Stomach (tissue), 9 donors: Measurements from ENCODE around the gene SERTM1. TPM values are rescaled to one million over a fixed set of nuclear protein-coding genes. Genes with fewer than 3 reads are reported as not detected.

Experiments
- DNase-seq, 2 donors: peaks; one replicate each; pipeline versions ENCODE4 v3.0.0 to v3.0.0-alpha.2; 2013 to 2019
- H3K27ac ChIP-seq, 5 donors: fragments of 200-600 bp in 4 of 5; sonication (generic) in 4 of 5; one replicate each; pipeline ENCODE4 v1.5.1; 2013 to 2019; ENCODE audit warnings: mild to moderate bottlenecking in 1 of 5, moderate library complexity in 1 of 5
- H3K27me3 ChIP-seq, 3 donors: fragments of 200-600 bp; sonication (generic); one replicate each; pipeline ENCODE4 v1.5.1; 2017 to 2019; ENCODE audit warnings: mixed run types in 1 of 3
- H3K36me3 ChIP-seq, 4 donors: fragments of 200-600 bp; sonication (generic); 1 replicate in 3 of 4; 2 replicates in 1 of 4; pipeline ENCODE4 v1.5.1; 2016 to 2019
- H3K4me1 ChIP-seq, 4 donors: fragments of 200-600 bp; sonication (generic); one replicate each; pipeline ENCODE4 v1.5.1; 2016 to 2019
- H3K4me3 ChIP-seq, 4 donors: fragments of 200-600 bp; sonication (generic) in 3 of 4; one replicate each; pipeline ENCODE4 v1.5.1; 2016 to 2019; ENCODE audit warnings: mild to moderate bottlenecking in 1 of 4
- H3K9me3 ChIP-seq, 4 donors: fragments of 200-600 bp; sonication (generic); one replicate each; pipeline ENCODE4 v1.5.1; 2016 to 2019
- EP300 ChIP-seq: sonication (generic); formaldehyde crosslinking; IDR thresholded peaks from one replicate; pipeline ENCODE4 v1.6.1; 2017; ENCODE audit warnings: antibody characterized with exemption
- POLR2A ChIP-seq, 4 donors: fragments of 450-650 bp; IDR thresholded peaks; one replicate each; pipeline ENCODE4 v1.6.1; 2016; ENCODE audit warnings: antibody characterized with exemption in 4 of 4, control low read depth in 2 of 4, mild to moderate bottlenecking in 1 of 4, moderate library complexity in 1 of 4
- POLR2AphosphoS5 ChIP-seq, 3 donors: sonication (generic); formaldehyde crosslinking; IDR thresholded peaks; one replicate each; pipeline ENCODE4 v1.6.1; 2016; ENCODE audit warnings: antibody characterized with exemption in 3 of 3
- WGBS, 5 donors: extraction: QIAGEN DNeasy Blood & Tissue Kit in 3 of 5; methylation state at CpG; one replicate each; pipeline versions ENCODE4 v1.1.5 to v1.1.7; 2013 to 2018; 5-methylcytosine and 5-hydroxymethylcytosine counted together
- intact Hi-C: fragments of 100-400 bp; cut with DNase I; formaldehyde crosslinking; loops from one replicate; pipeline ENCODE4 v1.15.1; 2023; ENCODE audit warnings: low total_unique reads
- polyA plus RNA-seq, 3 donors: library from polyadenylated mRNA; stranded (reverse); fragments of 200-250 nt; gene quantifications; one replicate each; pipeline ENCODE4 v1.2.3, GENCODE V29; 2013
- total RNA-seq, 5 donors: library from RNA; depleted of rRNA; stranded (reverse); fragments of >200 nt; gene quantifications; one replicate each; pipeline versions ENCODE4 v1.1.0 to v1.2.3, GENCODE V29; 2014 to 2016
- TF ChIP-seq, protein P1 (sequence below), 7 experiments: fragments of 450-650 bp in 4 of 7; fragments of 200-600 bp in 3 of 7; sonication (generic) in 3 of 7; IDR thresholded peaks; one replicate each; pipeline ENCODE4 v1.5.1; 2016 to 2019; ENCODE audit warnings: antibody characterized with exemption in 7 of 7, control low read depth in 2 of 7, mild to moderate bottlenecking in 1 of 7
- donor health status: healthy with polysubstance abuse.
- donor health status: Bipolar disorder and iron deficiency.
- donor health status: healthy.

The SERTM1 gene
- total and polyA plus RNA-seq, 8 donors, result 0.05 to 0.92 (median 0.47) TPM; not detected in 2

DNA sequence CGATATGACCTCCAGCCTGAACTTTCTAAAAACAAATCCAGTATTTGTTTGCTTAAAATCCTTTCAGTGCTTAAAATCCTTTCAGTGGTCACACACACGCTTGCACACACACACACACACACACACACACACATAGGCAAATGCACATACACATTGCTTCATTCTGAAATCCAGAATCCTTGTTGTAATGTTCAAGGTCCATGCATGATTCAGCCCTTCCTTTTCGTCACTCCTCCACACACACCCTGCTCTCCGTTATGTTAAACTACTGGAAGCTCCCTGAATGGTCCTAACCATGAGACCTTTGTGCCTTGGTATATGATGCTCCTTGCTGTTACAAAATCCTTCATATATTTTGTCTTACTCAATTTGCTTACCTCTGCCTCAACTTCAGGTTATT is 44.9 kb downstream of the SERTM1 start:
- intact Hi-C loops, result no loop called here
- H3K9me3 ChIP-seq, result no peaks in the 10 kb centered on the region
- peaks cover 0 to 6% (median 0%) of the 10 kb centered on the region in 3 donors for H3K27me3 ChIP-seq
- H3K4me1 ChIP-seq, result no peaks in the 10 kb centered on the region
- WGBS, 5 donors, result 58 to 72% (median 68%) methylated on average over 4 of the region's 4 CpGs
- TF ChIP-seq, protein P1, sequence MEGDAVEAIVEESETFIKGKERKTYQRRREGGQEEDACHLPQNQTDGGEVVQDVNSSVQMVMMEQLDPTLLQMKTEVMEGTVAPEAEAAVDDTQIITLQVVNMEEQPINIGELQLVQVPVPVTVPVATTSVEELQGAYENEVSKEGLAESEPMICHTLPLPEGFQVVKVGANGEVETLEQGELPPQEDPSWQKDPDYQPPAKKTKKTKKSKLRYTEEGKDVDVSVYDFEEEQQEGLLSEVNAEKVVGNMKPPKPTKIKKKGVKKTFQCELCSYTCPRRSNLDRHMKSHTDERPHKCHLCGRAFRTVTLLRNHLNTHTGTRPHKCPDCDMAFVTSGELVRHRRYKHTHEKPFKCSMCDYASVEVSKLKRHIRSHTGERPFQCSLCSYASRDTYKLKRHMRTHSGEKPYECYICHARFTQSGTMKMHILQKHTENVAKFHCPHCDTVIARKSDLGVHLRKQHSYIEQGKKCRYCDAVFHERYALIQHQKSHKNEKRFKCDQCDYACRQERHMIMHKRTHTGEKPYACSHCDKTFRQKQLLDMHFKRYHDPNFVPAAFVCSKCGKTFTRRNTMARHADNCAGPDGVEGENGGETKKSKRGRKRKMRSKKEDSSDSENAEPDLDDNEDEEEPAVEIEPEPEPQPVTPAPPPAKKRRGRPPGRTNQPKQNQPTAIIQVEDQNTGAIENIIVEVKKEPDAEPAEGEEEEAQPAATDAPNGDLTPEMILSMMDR (IDR thresholded peaks at IDR 0.05), result no peak
- TF ChIP-seq EP300 (no peak), POLR2A (IDR thresholded peaks at IDR 0.05) (no peak), POLR2AphosphoS5 (IDR thresholded peaks at IDR 0.05) (no peak)
- no peaks in the 10 kb centered on the region for H3K36me3 ChIP-seq
- DNase-seq, result no peak
- no peak overlapping the region for H3K27ac ChIP-seq
- H3K4me3 ChIP-seq, result no peak overlapping the region

DNA sequence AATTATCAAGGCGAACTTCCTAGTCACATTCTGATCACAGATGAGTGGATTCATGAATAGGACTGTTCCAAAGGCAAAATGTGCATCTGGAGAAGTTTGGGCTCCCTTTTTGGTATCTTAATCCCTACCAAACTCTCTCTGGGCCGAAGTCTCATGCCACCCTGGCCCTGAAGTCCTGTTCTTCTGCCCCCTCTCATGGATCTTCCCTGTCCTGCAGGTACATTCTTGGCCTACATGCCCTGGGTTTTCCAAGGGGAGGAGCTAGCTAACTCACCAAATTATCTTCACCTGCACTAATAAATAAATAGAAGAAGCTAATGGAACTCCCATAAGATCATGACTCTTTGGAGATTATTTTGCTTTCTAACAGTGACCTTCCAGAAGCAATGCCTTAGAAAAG is 50.3 kb downstream of the SERTM1 start:
- 62 to 78% (median 70%) methylated on average over 2 of the region's 2 CpGs for WGBS, 5 donors
- Histone ChIP-seq H3K36me3 (no peaks in the 10 kb centered on the region), H3K9me3 (no peaks in the 10 kb centered on the region), H3K27ac (no peak overlapping the region), H3K4me1 (no peaks in the 10 kb centered on the region), H3K27me3 (peaks cover 0 to 6% (median 0%) of the 10 kb centered on the region in 3 donors), H3K4me3 (no peak overlapping the region)
- DNase-seq, result no peak
- no peak for TF ChIP-seq POLR2A (IDR thresholded peaks at IDR 0.05)
- TF ChIP-seq POLR2AphosphoS5 (IDR thresholded peaks at IDR 0.05), result no peak
- intact Hi-C loops, result no loop called here

DNA sequence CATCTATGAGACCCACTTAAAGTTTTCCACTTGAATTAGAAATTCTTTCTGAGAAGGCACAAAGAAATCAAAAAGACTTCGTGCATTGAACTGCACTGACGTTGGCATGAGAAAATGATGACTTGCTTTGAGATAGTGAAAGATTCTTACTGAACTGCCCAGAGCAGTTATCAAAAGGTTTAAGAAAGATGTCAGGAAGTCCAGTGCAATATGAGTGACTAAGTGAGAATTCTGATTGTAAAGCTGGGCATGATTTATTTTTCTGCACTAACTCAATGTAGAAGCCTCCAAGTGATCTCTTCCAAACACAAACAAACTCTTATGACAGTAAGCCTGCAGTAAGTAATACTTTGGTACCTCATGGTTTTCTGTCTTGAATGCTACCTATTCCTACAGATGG is 52.1 kb downstream of the SERTM1 start:
- H3K4me1 ChIP-seq, result no peaks in the 10 kb centered on the region
- no peak overlapping the region for H3K4me3 ChIP-seq
- DNase-seq, result no peak
- H3K36me3 ChIP-seq, result no peaks in the 10 kb centered on the region
- TF ChIP-seq POLR2AphosphoS5 (IDR thresholded peaks at IDR 0.05), result no peak
- TF ChIP-seq EP300, result no peak
- TF ChIP-seq POLR2A (IDR thresholded peaks at IDR 0.05), result no peak
- TF ChIP-seq, protein P1 (IDR thresholded peaks at IDR 0.05), result no peak
- peaks cover 0 to 6% (median 0%) of the 10 kb centered on the region in 3 donors for H3K27me3 ChIP-seq
- 75 to 89% (median 86%) methylated on average over 2 of the region's 2 CpGs for WGBS, 5 donors
- intact Hi-C loops, result no loop called here
- H3K9me3 ChIP-seq, result no peaks in the 10 kb centered on the region
- no peak overlapping the region for H3K27ac ChIP-seq

DNA sequence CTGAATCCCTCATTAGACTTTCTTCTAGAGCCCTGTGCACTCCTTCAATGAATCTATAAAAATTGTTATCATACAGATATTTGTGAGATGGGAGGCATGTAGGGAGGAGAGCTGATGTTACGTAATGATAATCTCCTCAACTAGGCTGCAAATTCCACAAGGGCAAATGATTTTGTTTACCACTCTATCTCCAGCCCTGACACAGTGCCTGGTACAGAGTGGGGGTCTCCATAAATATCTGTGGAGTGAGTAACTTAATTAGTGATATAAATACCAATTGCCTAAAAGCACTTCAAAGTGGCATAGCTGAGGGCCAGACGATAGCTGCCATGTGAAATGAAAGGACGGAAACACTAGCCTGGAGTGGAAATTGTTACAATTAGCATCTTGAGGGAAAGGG is 54.2 kb downstream of the SERTM1 start:
- no peaks in the 10 kb centered on the region for H3K36me3 ChIP-seq
- H3K27me3 ChIP-seq, result no peaks in the 10 kb centered on the region
- no peak for TF ChIP-seq EP300
- TF ChIP-seq, protein P1 (IDR thresholded peaks at IDR 0.05), result no peak
- no peak for TF ChIP-seq POLR2A (IDR thresholded peaks at IDR 0.05)
- TF ChIP-seq POLR2AphosphoS5 (IDR thresholded peaks at IDR 0.05), result no peak
- H3K9me3 ChIP-seq, result no peaks in the 10 kb centered on the region
- H3K4me1 ChIP-seq, result no peaks in the 10 kb centered on the region
- H3K4me3 ChIP-seq, result no peak overlapping the region
- WGBS, 5 donors, result 78 to 95% (median 92%) methylated on average over 3 of the region's 3 CpGs
- intact Hi-C loops, result no loop called here
- no peak for DNase-seq
- no peak overlapping the region for H3K27ac ChIP-seq

DNA sequence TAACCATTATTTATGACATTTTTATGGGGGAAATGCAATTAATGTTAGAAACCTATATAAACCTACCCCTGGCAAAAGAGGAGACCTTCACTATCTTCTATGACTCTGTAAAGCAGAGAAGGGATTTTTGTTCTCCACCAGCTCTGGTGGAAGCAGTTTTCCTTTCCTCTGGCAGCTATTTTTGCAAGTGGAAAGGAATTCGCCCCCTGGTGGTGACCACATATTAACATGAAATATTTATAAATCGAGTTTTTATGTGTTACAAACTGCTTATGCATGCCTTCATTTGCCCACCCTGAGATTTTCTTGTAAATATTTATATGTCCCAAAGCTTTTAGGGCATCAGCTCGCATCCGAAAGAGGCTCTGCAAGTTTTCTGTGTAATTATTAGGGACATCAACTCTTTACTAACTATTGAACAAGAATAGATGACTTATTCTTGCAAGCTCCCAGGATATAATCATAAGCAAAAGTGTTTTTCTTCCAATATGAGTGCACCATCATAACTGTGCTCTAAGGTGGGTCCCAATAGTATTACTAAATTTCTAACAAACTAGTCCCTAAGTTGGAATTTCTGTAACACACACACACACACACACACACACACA is 62.4 kb downstream of the SERTM1 start:
- no peaks in the 10 kb centered on the region for H3K27me3 ChIP-seq
- no peak overlapping the region for H3K4me3 ChIP-seq
- DNase-seq, result peak; percentile 45 to 82
- TF ChIP-seq POLR2A (IDR thresholded peaks at IDR 0.05) (no peak), POLR2AphosphoS5 (IDR thresholded peaks at IDR 0.05) (no peak)
- TF ChIP-seq, protein P1 (IDR thresholded peaks at IDR 0.05), result peak in 5 of 7 experiments; percentile 19 to 78 (median 49)
- intact Hi-C loops, result loop anchor here (10.0 kb wide), 1 partner anchor 451 kb away; no protein-coding TSS in a partner anchor
- no peak overlapping the region for H3K27ac ChIP-seq
- no peaks in the 10 kb centered on the region for H3K4me1 ChIP-seq
- no peaks in the 10 kb centered on the region for H3K36me3 ChIP-seq
- 16 to 21% (median 17%) methylated on average over 4 of the region's 4 CpGs for WGBS, 5 donors
- H3K9me3 ChIP-seq, result no peaks in the 10 kb centered on the region
